IPS-NIHi11 (cell line): ENCODE measurements around the gene GAPDH.

ENCODE experiments used
- DNase-seq: peaks from one replicate; pipeline ENCODE4 v3.0.0; 2012; ENCODE audit warnings: mixed read lengths, low spot score

Gene GAPDH

GRCh38 chr12:6529291-6529737 lies 5.0 kb upstream of the GAPDH start:
- no peak for DNase-seq

- DNase-seq: no peak
Measured at GRCh38 chr12:6530576-6531260, 3.6 kb upstream of the GAPDH start.

GRCh38 chr12:6532051-6532926 lies 2.0 kb upstream of the GAPDH start:
- DNase-seq: peak; percentile 62

- peak; percentile 71 for DNase-seq
Measured at GRCh38 chr12:6532927-6533652, 1.2 kb upstream of the GAPDH start.

GRCh38 chr12:6533653-6533922 lies 729 bp upstream of the GAPDH start:
- DNase-seq: no peak

- no peak for DNase-seq
Measured at GRCh38 chr12:6534695-6534944, 303 bp downstream of the GAPDH start.

GRCh38 chr12:6534945-6535696 lies 804 bp downstream of the GAPDH start:
- peak; percentile 72 for DNase-seq

GRCh38 chr12:6535697-6535946 lies 1.3 kb downstream of the GAPDH start:
- DNase-seq: no peak

GRCh38 chr12:6535960-6536847 lies 1.9 kb downstream of the GAPDH start:
- DNase-seq: no peak

GRCh38 chr12:6536894-6537579 lies 2.7 kb downstream of the GAPDH start:
- no peak for DNase-seq

- DNase-seq: peak; percentile 34
Measured at GRCh38 chr12:6537580-6538419, 3.5 kb downstream of the GAPDH start.

GRCh38 chr12:6538420-6539313 lies 4.3 kb downstream of the GAPDH start:
- DNase-seq: no peak

- DNase-seq: no peak
Measured at GRCh38 chr12:6539314-6539682, 5.0 kb downstream of the GAPDH start.

- DNase-seq: peak; percentile 22
Measured at GRCh38 chr12:6539707-6540134, 5.4 kb downstream of the GAPDH start.

- peak; percentile 95 for DNase-seq
Measured at GRCh38 chr12:6540181-6540877, 6.0 kb downstream of the GAPDH start.

GRCh38 chr12:6541371-6542165 lies 7.3 kb downstream of the GAPDH start:
- no peak for DNase-seq

- no peak for DNase-seq
Measured at GRCh38 chr12:6542209-6543009, 8.1 kb downstream of the GAPDH start.
